Natural killer cell (primary cell): ENCODE measurements around the gene MEGF6. TPM values are rescaled to one million over a fixed set of nuclear protein-coding genes. Genes with fewer than 3 reads are reported as not detected.

Experiments used
- ATAC-seq, 3 donors: fragments of 150-1000 bp in 2 of 3; fragments of 200-7000 bp in 1 of 3; cut with Tn5 transposase; 1 replicate in 1 of 3; 2 replicates in 2 of 3; pipeline ENCODE4 v1.10.0; 2021; ENCODE audit warnings: mild to moderate bottlenecking in 2 of 3, moderate library complexity in 2 of 3
- DNase-seq, 2 donors: peaks; one replicate each; pipeline versions ENCODE4 v3.0.0 to v3.0.0-alpha.2; 2013 to 2021; ENCODE audit warnings: mixed read lengths in 1 of 2
- H3K27ac ChIP-seq: one replicate; pipeline ENCODE4 v1.5.1; 2013; ENCODE audit warnings: mild to moderate bottlenecking, low read length
- H3K27me3 ChIP-seq: one replicate; pipeline ENCODE4 v1.6.1; 2013; ENCODE audit warnings: low read length; ENCODE audit not compliant: control insufficient read depth, insufficient read depth
- H3K36me3 ChIP-seq: one replicate; pipeline ENCODE4 v1.6.1; 2013; ENCODE audit warnings: low read length; ENCODE audit not compliant: control insufficient read depth, insufficient read depth
- H3K4me1 ChIP-seq: one replicate; pipeline ENCODE4 v1.6.1; 2013; ENCODE audit warnings: low read length; ENCODE audit not compliant: control insufficient read depth, insufficient read depth
- H3K4me3 ChIP-seq: one replicate; pipeline ENCODE4 v1.5.1; 2013; ENCODE audit warnings: low read length
- H3K9me3 ChIP-seq: one replicate; pipeline ENCODE4 v1.6.1; 2013; ENCODE audit warnings: low read length; ENCODE audit not compliant: control insufficient read depth, insufficient read depth
- H3K27ac Mint-ChIP-seq, 2 donors: one replicate each; pipeline ENCODE4 v1.8.0; 2022; ENCODE audit warnings: mild to moderate bottlenecking in 2 of 2, mixed read lengths in 2 of 2, moderate library complexity in 1 of 2
- H3K27me3 Mint-ChIP-seq, 2 donors: one replicate each; pipeline ENCODE4 v1.8.0; 2022; ENCODE audit warnings: low read depth in 2 of 2, mixed read lengths in 2 of 2
- H3K36me3 Mint-ChIP-seq: one replicate; pipeline ENCODE4 v1.8.0; 2022; ENCODE audit warnings: mixed read lengths
- H3K4me1 Mint-ChIP-seq, 2 donors: one replicate each; pipeline ENCODE4 v1.8.0; 2022; ENCODE audit warnings: mixed read lengths in 2 of 2
- H3K4me3 Mint-ChIP-seq: one replicate; pipeline ENCODE4 v1.8.0; 2022; ENCODE audit warnings: mild to moderate bottlenecking, moderate library complexity, mixed read lengths
- H3K9me3 Mint-ChIP-seq, 2 donors: one replicate each; pipeline ENCODE4 v1.8.0; 2022; ENCODE audit warnings: mixed read lengths in 2 of 2
- CTCF ChIP-seq: fragments of 200-600 bp; IDR thresholded peaks from one replicate; pipeline ENCODE4 v1.8.0; 2022; ENCODE audit warnings: antibody characterized with exemption
- WGBS: methylation state at CpG from one replicate; pipeline ENCODE4 v1.1.7; 2013; ENCODE audit warnings: missing lambda C conversion rate; ENCODE audit not compliant: insufficient coverage; 5-methylcytosine and 5-hydroxymethylcytosine counted together
- intact Hi-C: fragments of 100-400 bp; cut with micrococcal nuclease; formaldehyde crosslinking; loops from one replicate; pipeline ENCODE4 v1.14.2; 2022
- total RNA-seq, 4 donors: library from RNA; stranded (reverse); fragments of 120-200 nt in 1 of 4; gene quantifications; one replicate each; pipeline versions ENCODE4 v1.2.3 to v1.2.4, GENCODE V29; 2013 to 2022

Gene MEGF6
- total RNA-seq, 3 donors from 2014 or later (not counting 1 experiment from before 2014, with no cell fraction given), result 3.1 to 15.6 (median 5.1) TPM

- H3K9me3 ChIP-seq, result no peaks in the 10 kb centered on the region
- Mint-ChIP-seq H3K9me3 (no peaks in the 10 kb centered on the region), H3K36me3 (no peaks in the 10 kb centered on the region), H3K4me1 (peaks cover 28 to 47% of the 10 kb centered on the region in 2 donors), H3K27me3 (no peaks in the 10 kb centered on the region), H3K27ac (peak overlapping the region; percentile 84 to 93), H3K4me3 (peak overlapping the region; percentile 91)
- H3K27me3 ChIP-seq, result no peaks in the 10 kb centered on the region
- no peak for TF ChIP-seq CTCF
- no peaks in the 10 kb centered on the region for H3K36me3 ChIP-seq
- no peak for ATAC-seq
- H3K4me1 ChIP-seq, result peaks cover 41% of the 10 kb centered on the region
- no peak overlapping the region for H3K4me3 ChIP-seq
- 24% methylated on average over 26 of the region's 26 CpGs for WGBS
- DNase-seq, result no peak
- peak overlapping the region; percentile 23 for H3K27ac ChIP-seq
- intact Hi-C loops, result no loop called here
Observed at GRCh38 chr1:3598051-3598491, 13.2 kb downstream of the MEGF6 start.

GRCh38 chr1:3597599-3597964 is 13.7 kb downstream of the MEGF6 start:
- Mint-ChIP-seq H3K27ac (peak overlapping the region; percentile 84 to 93), H3K4me1 (peaks cover 28 to 47% of the 10 kb centered on the region in 2 donors), H3K36me3 (no peaks in the 10 kb centered on the region), H3K4me3 (peak overlapping the region; percentile 91), H3K9me3 (no peaks in the 10 kb centered on the region), H3K27me3 (no peaks in the 10 kb centered on the region)
- DNase-seq, result peak in 1 of 2 donors; percentile 54
- no peaks in the 10 kb centered on the region for H3K27me3 ChIP-seq
- no peaks in the 10 kb centered on the region for H3K9me3 ChIP-seq
- H3K27ac ChIP-seq, result peak overlapping the region; percentile 43
- peaks cover 41% of the 10 kb centered on the region for H3K4me1 ChIP-seq
- H3K4me3 ChIP-seq, result no peak overlapping the region
- WGBS, result under 1% methylated on average over 11 of the region's 11 CpGs
- ATAC-seq, result peak; percentile 39 to 59 (median 54)
- H3K36me3 ChIP-seq, result no peaks in the 10 kb centered on the region
- TF ChIP-seq CTCF, result no peak
- intact Hi-C loops, result no loop called here

GRCh38 chr1:3596663-3597598 is 14.4 kb downstream of the MEGF6 start:
- Mint-ChIP-seq H3K4me3 (peak overlapping the region; percentile 91), H3K4me1 (peaks cover 28 to 52% of the 10 kb centered on the region in 2 donors), H3K27me3 (no peaks in the 10 kb centered on the region), H3K27ac (peak overlapping the region; percentile 84 to 93), H3K9me3 (no peaks in the 10 kb centered on the region), H3K36me3 (no peaks in the 10 kb centered on the region)
- WGBS, result 52% methylated on average over 29 of the region's 29 CpGs
- Histone ChIP-seq H3K27me3 (no peaks in the 10 kb centered on the region), H3K4me1 (peaks cover 41% of the 10 kb centered on the region), H3K36me3 (no peaks in the 10 kb centered on the region), H3K4me3 (no peak overlapping the region), H3K9me3 (no peaks in the 10 kb centered on the region), H3K27ac (peak overlapping the region; percentile 43)
- DNase-seq, result no peak
- no peak for TF ChIP-seq CTCF
- intact Hi-C loops, result no loop called here
- peak in 2 of 3 donors; percentile 2 to 10 for ATAC-seq
